GM12878 (cell line): ENCODE results near the gene PPP2R1B. TPM values are rescaled to one million over a fixed set of nuclear protein-coding genes. Genes with fewer than 3 reads are reported as not detected.

Source experiments
- ATAC-seq: fragments of 200-7000 bp; cut with Tn5 transposase; 3 replicates; pipeline ENCODE4 v1.9.1; 2020; ENCODE audit warnings: mild to moderate bottlenecking, moderate library complexity
- BruUV-seq: library from RNA; stranded (reverse); fragments of 400-500 nt; replicated peaks from 2 replicates; lab custom pipeline; 2021; lab: Mats Ljungman, UMichigan
- CTCF ChIA-PET: fragments of 300-600 bp; sonication (Branson Sonifier 250); formaldehyde crosslinking; extraction: SDS; loops from one replicate; lab custom pipeline; 2021; ENCODE audit warnings: inconsistent platforms; lab: Yijun Ruan, JAX
- POLR2A ChIA-PET: fragments of 350-600 bp; formaldehyde crosslinking; extraction: SDS; loops from one replicate; lab custom pipeline; 2021; ENCODE audit warnings: inconsistent platforms; lab: Charles Lee
- RAD21 ChIA-PET: fragments of 300-600 bp; sonication (Branson Sonifier 250); formaldehyde crosslinking; loops from one replicate; lab custom pipeline; 2023; ENCODE audit warnings: antibody characterized with exemption; ENCODE audit not compliant: unreplicated experiment; lab: Charles Lee
- SMC1A ChIA-PET: fragments of 300-600 bp; sonication (Branson Sonifier 250); formaldehyde crosslinking; loops from one replicate; lab custom pipeline; 2023; ENCODE audit not compliant: unreplicated experiment, uncharacterized antibody; lab: Charles Lee
- DNase-seq: peaks from one replicate; pipeline ENCODE4 v3.0.0-alpha.2; 2011; ENCODE audit warnings: low read depth, low spot score
- FAIRE-seq: peaks from 3 replicates; lab custom pipeline; 2011; peaks lifted over from hg19 to GRCh38; lab: Jason Lieb, UNC
- H2AFZ ChIP-seq: 2 replicates; pipeline ENCODE4 v1.6.0; 2011; ENCODE audit warnings: low read depth, low read length, control low read depth; ENCODE audit not compliant: control insufficient read depth
- H3K27ac ChIP-seq: 2 replicates; pipeline ENCODE4 v1.5.1; 2011; ENCODE audit warnings: control low read depth; ENCODE audit not compliant: control insufficient read depth, insufficient read depth
- H3K27me3 ChIP-seq, 2 experiments: replicated peaks in 1 of 2; 2 replicates each; pipeline versions ENCODE4 v1.6.0 to v1.6.1; 2011; ENCODE audit warnings: low read length in 1 of 2; ENCODE audit not compliant: control insufficient read depth in 2 of 2, insufficient read depth in 2 of 2
- H3K36me3 ChIP-seq, 2 experiments: 2 replicates each; pipeline ENCODE4 v1.5.1; 2011; ENCODE audit warnings: low read length in 1 of 2; ENCODE audit not compliant: control insufficient read depth in 2 of 2, insufficient read depth in 2 of 2
- H3K4me1 ChIP-seq: 2 replicates; pipeline ENCODE4 v1.6.1; 2011; ENCODE audit warnings: mild to moderate bottlenecking, low read length, moderate library complexity, mixed read lengths; ENCODE audit not compliant: control insufficient read depth, insufficient read depth
- H3K4me2 ChIP-seq: 2 replicates; pipeline ENCODE4 v1.6.0; 2011; ENCODE audit warnings: control low read depth; ENCODE audit not compliant: control insufficient read depth, insufficient read depth
- H3K4me3 ChIP-seq: fragments of 200-600 bp; sonication (generic); 2 replicates; pipeline ENCODE4 v1.5.1; 2016
- H3K79me2 ChIP-seq: 2 replicates; pipeline ENCODE4 v1.6.0; 2011; ENCODE audit warnings: low read length; ENCODE audit not compliant: control insufficient read depth, insufficient read depth
- H3K9ac ChIP-seq: 2 replicates; pipeline ENCODE4 v1.8.0; 2011; ENCODE audit warnings: low read length, control low read depth, mixed read lengths; ENCODE audit not compliant: control insufficient read depth, insufficient read depth
- H3K9me3 ChIP-seq: replicated peaks from 3 replicates; pipeline ENCODE4 v1.5.1; 2011; ENCODE audit warnings: mild to moderate bottlenecking, low read length; ENCODE audit not compliant: control insufficient read depth, insufficient read depth
- H4K20me1 ChIP-seq: 2 replicates; pipeline ENCODE4 v1.6.0; 2011; ENCODE audit not compliant: control insufficient read depth, insufficient read depth
- POLR2A ChIP-seq: IDR thresholded peaks from 2 replicates; pipeline ENCODE4 v1.6.1; 2011; ENCODE audit warnings: low read depth, mild to moderate bottlenecking, low read length
- TCF7 ChIP-seq: IDR thresholded peaks from 2 replicates; pipeline ENCODE4 v1.6.1; 2014; ENCODE audit warnings: antibody characterized with exemption, borderline replicate concordance
- WGBS: methylation state at CpG from one replicate; pipeline ENCODE4 v1.1.6; 2016; ENCODE audit warnings: low lambda C conversion rate; ENCODE audit not compliant: insufficient replicate concordance, insufficient coverage; ENCODE audit errors: missing lambda C conversion rate; 5-methylcytosine and 5-hydroxymethylcytosine counted together
- in situ Hi-C: fragments of 300-500 bp; cut with MboI; formaldehyde crosslinking; loops from 9 replicates; pipeline ENCODE4 v1.14.3; 2018; ENCODE audit warnings: mixed read lengths
- intact Hi-C: fragments of 100-400 bp; cut with micrococcal nuclease; formaldehyde crosslinking; loops from one replicate; pipeline ENCODE4 v1.14.2; 2022; ENCODE audit not compliant: unreplicated experiment
- polyA plus RNA-seq, 11 experiments: library from polyadenylated mRNA; depleted of rRNA in 4 of 11; unstranded in 6 of 11; stranded (reverse) in 5 of 11; fragments of >200 nt; fragmentation: Nextera tagmentation in 4 of 11; fragmentation: Illumina TruSeq in 1 of 11; extraction: Ambion mirVana in 4 of 11; extraction: Trizol in 1 of 11; gene quantifications; 1 replicate in 1 of 11; 2 replicates in 10 of 11; pipeline versions ENCODE4 v1.2.1 to v1.2.3, GENCODE V29; 2011 to 2016; ENCODE audit warnings: inconsistent platforms in 2 of 11, missing spikeins in 2 of 11, low read depth in 1 of 11
- total RNA-seq, 4 experiments: library from RNA; depleted of rRNA in 3 of 4; stranded (reverse); fragments of >200 nt in 3 of 4; fragmentation: Illumina TruSeq in 1 of 4; extraction: Trizol in 1 of 4; gene quantifications; 2 replicates each; pipeline versions ENCODE4 v1.2.1 to v1.2.3, GENCODE V29; 2013 to 2021
- TF ChIP-seq, protein P1 (sequence below): IDR thresholded peaks from 2 replicates; pipeline ENCODE4 v1.6.1; 2011; ENCODE audit warnings: borderline replicate concordance, low read depth, mild to moderate bottlenecking, moderate library complexity, low read length; ENCODE audit not compliant: insufficient read depth, poor library complexity, severe bottlenecking

The PPP2R1B gene
- total and polyA plus RNA-seq, 10 of the 15 experiments (the other 5 are each of a cell fraction or from before 2014, with no cell fraction given) = 26.6 to 68.2 (median 35.7) TPM

- in situ Hi-C loops (no loop called here), intact Hi-C loops (no loop called here)
- ATAC-seq = no peak
- ChIA-PET RAD21 (interaction anchor here (0.9 to 1.6 kb wide), 3 partner anchors 33 to 127 kb away, joined by 3 read pairs; no protein-coding TSS in a partner anchor), SMC1A (interaction anchor here (1.7 kb wide), 1 partner anchor 127 kb away, joined by 4 read pairs; no protein-coding TSS in a partner anchor), CTCF (interaction anchor here (1.6 to 2.6 kb wide), 3 partner anchors 18 to 127 kb away, joined by 3 to 10 read pairs (median 6); no protein-coding TSS in a partner anchor), POLR2A (interaction anchor here (0.6 kb wide), 1 partner anchor 119 kb away, joined by 3 read pairs; no protein-coding TSS in a partner anchor)
- Histone ChIP-seq H3K9ac (no peak overlapping the region), H3K4me1 (no peaks in the 10 kb centered on the region), H3K27ac (no peak overlapping the region), H3K36me3 (peaks cover 0 to 8% of the 10 kb centered on the region in 2 experiments; a peak in 1 of 4 replicates), H4K20me1 (no peaks in the 10 kb centered on the region; the same call in 1 of the 2 replicates), H3K9me3 (no peaks in the 10 kb centered on the region), H2AFZ (no peak overlapping the region), H3K4me2 (no peak overlapping the region), H3K27me3 (no peaks in the 10 kb centered on the region), H3K79me2 (no peaks in the 10 kb centered on the region), H3K4me3 (no peak overlapping the region)
- TF ChIP-seq, protein P1, sequence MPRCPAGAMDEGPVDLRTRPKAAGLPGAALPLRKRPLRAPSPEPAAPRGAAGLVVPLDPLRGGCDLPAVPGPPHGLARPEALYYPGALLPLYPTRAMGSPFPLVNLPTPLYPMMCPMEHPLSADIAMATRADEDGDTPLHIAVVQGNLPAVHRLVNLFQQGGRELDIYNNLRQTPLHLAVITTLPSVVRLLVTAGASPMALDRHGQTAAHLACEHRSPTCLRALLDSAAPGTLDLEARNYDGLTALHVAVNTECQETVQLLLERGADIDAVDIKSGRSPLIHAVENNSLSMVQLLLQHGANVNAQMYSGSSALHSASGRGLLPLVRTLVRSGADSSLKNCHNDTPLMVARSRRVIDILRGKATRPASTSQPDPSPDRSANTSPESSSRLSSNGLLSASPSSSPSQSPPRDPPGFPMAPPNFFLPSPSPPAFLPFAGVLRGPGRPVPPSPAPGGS = peak; percentile 78
- TF ChIP-seq POLR2A (peak; percentile 24; the same call in 1 of the 2 replicates), TCF7 (no peak)
- no TSS peak for BruUV-seq
- no peak for DNase-seq
- FAIRE-seq = no peak
- 95% methylated on average over 22 of the region's 22 CpGs for WGBS
Observed at GRCh38 chr11:111730871-111731591, 35.2 kb downstream of the PPP2R1B start.
